Measurements from ENCODE around the gene PITX2. TPM values are rescaled to one million over a fixed set of nuclear protein-coding genes. Genes with fewer than 3 reads are reported as not detected.
A peak's percentile ranks its signal among the peaks of the same experiment; 100 is the strongest.

Gene PITX2
- total RNA-seq, 1 experiment from 2014 or later = 8.5 TPM

- Histone ChIP-seq H2AFZ (ENCODE audit: low read length) (no peak overlapping the region), H4K8ac (replicated peaks; ENCODE audit: insufficient read length, low read depth, low read length) (no peak overlapping the region)
- peaks cover 61 to 71% of the 10 kb centered on the region in 2 experiments for H3K4me1 Mint-ChIP-seq
These were observed 11.7 kb upstream of the PITX2 start for GRCh38 chr4:110634350-110635162.

More at GRCh38 chr4:110634350-110635162, 11.7 kb upstream of the PITX2 start:
- Histone ChIP-seq H2BK12ac (ENCODE audit: insufficient read length, low read depth, low read length) (no peak overlapping the region), H3K14ac (ENCODE audit: insufficient read depth, low read length) (no peak overlapping the region), H4K5ac (ENCODE audit: insufficient read length, low read depth, low read length) (no peak overlapping the region), H4K91ac (ENCODE audit: insufficient read length, low read depth, low read length) (no peak overlapping the region), H2BK15ac (ENCODE audit: low read depth, low read length) (no peak overlapping the region), H3K23ac (ENCODE audit: insufficient read length, low read depth, low read length) (no peak overlapping the region), H3K56ac (ENCODE audit: insufficient read length, low read depth, low read length) (no peak overlapping the region), H2BK20ac (ENCODE audit: low read depth, low read length, poor library complexity, severe bottlenecking) (no peak overlapping the region), H2BK120ac (ENCODE audit: low read depth, low read length, poor library complexity, severe bottlenecking) (no peak overlapping the region), H3K79me2 (ENCODE audit: insufficient read depth, low read length) (no peaks in the 10 kb centered on the region), H3K27me3 (ENCODE audit: insufficient read depth, low read length) (peaks cover 68% of the 10 kb centered on the region), H2BK5ac (ENCODE audit: insufficient read length, low read length) (no peak overlapping the region), H3K79me1 (ENCODE audit: insufficient read depth, low read depth, low read length, poor library complexity, severe bottlenecking) (no peaks in the 10 kb centered on the region), H3K4ac (ENCODE audit: low read depth, low read length) (no peak overlapping the region), H3K9me3 (ENCODE audit: control insufficient read depth, low read depth, low read length) (no peaks in the 10 kb centered on the region), H4K20me1 (ENCODE audit: control insufficient read depth, insufficient read depth, insufficient read length) (no peaks in the 10 kb centered on the region), H3K18ac (ENCODE audit: insufficient read length, low read depth, low read length) (no peak overlapping the region), H3K4me1 (ENCODE audit: insufficient read depth, low read length) (no peaks in the 10 kb centered on the region; the same call in 1 of the 2 replicates), H3K9ac (ENCODE audit: extremely low read depth, insufficient read length, low read length) (no peak overlapping the region), H3T11ph (ENCODE audit: low read length) (no peak overlapping the region), H3K4me2 (ENCODE audit: insufficient read depth, insufficient read length, low read length) (peak overlapping the region; percentile 53), H3K23me2 (ENCODE audit: insufficient read length, low read depth, low read length, poor library complexity, severe bottlenecking) (peaks cover 28% of the 10 kb centered on the region), H3K27ac (ENCODE audit: insufficient read length, low read depth, low read length) (no peak overlapping the region), H2AK5ac (ENCODE audit: insufficient read length, low read length) (no peak overlapping the region)
- H3K36me3 Mint-ChIP-seq (ENCODE audit: insufficient read depth in 1 of 3, low read depth in 3 of 3) = no peaks in the 10 kb centered on the region; a peak in 1 of 7 replicates
- WGBS (ENCODE audit: extremely low coverage, insufficient read length, low lambda C conversion rate) = no CpG with 5 or more reads among the region's 11 CpGs
- H3K27me3 Mint-ChIP-seq (ENCODE audit: low read depth) = peaks cover 99% of the 10 kb centered on the region
- H3K4me3 Mint-ChIP-seq = peak overlapping the region in 1 of 2 experiments; percentile 43; a peak in 3 of 5 replicates
- no peak for DNase-seq
- H3K27ac Mint-ChIP-seq = no peak overlapping the region
- peaks cover 2 to 4% of the 10 kb centered on the region in 2 experiments; a peak in 2 of 5 replicates for H3K9me3 Mint-ChIP-seq
- no peak for TF ChIP-seq CTCF (conservative IDR thresholded peaks at IDR 0.05)

Data from H9 (cell line).